ENCODE measurements around the gene KCNC4. TPM values are rescaled to one million over a fixed set of nuclear protein-coding genes. Genes with fewer than 3 reads are reported as not detected.

KCNC4 gene
- total and polyA plus RNA-seq, 2 experiments from 2014 or later = 8.9 to 12.1 TPM

- no peak overlapping the region for H3K4me2 ChIP-seq (ENCODE audit: unreplicated experiment)
- H3K36me3 ChIP-seq (ENCODE audit: low read depth) = no peaks in the 10 kb centered on the region
- 0 out of 2 replicates have a peak, but pooled peaks cover 1% of the 10 kb centered on the region for H3F3A ChIP-seq (ENCODE audit: insufficient read depth)
- no peaks in the 10 kb centered on the region for H3K9me2 ChIP-seq (ENCODE audit: insufficient read depth)
- WGBS, 2 experiments (ENCODE audit: low coverage in 1 of 2, low lambda C conversion rate in 2 of 2, missing lambda C conversion rate in 2 of 2) = 65 to 73% methylated on average over 7 of the region's 7 CpGs
- no peaks in the 10 kb centered on the region for H3K27me3 ChIP-seq (replicated peaks; ENCODE audit: insufficient read depth)
- H3K4me3 ChIP-seq = no peak overlapping the region
- in situ Hi-C loops (cut with MboI) = no loop called here
- no peaks in the 10 kb centered on the region for H3K4me1 ChIP-seq (ENCODE audit: insufficient read depth)
- no peaks in the 10 kb centered on the region for H3K79me2 ChIP-seq (ENCODE audit: insufficient read depth)
- no peaks in the 10 kb centered on the region for H4K20me1 ChIP-seq (ENCODE audit: insufficient read depth)
- DNase-seq = no peak
- no peak overlapping the region for H3K27ac ChIP-seq
- no peaks in the 10 kb centered on the region for H3K9me3 ChIP-seq (ENCODE audit: low read depth)
- TF ChIP-seq EZH2 (IDR thresholded peaks at IDR 0.05; ENCODE audit: insufficient read depth, poor library complexity, severe bottlenecking) (no peak), EZH2phosphoT487 (IDR thresholded peaks at IDR 0.05; ENCODE audit: insufficient read depth, low read depth) (no peak)
- no peak overlapping the region for H3K9ac ChIP-seq
- H2AFZ ChIP-seq = no peak overlapping the region
Measured at GRCh38 chr1:110163591-110163990, 46.5 kb upstream of the KCNC4 start.

- in situ Hi-C loops (cut with MboI) = no loop called here
Measured at GRCh38 chr1:110164725-110165350, 45.3 kb upstream of the KCNC4 start.

GRCh38 chr1:110165761-110166231, 44.3 kb upstream of the KCNC4 start:
- H3K9me3 ChIP-seq (ENCODE audit: low read depth) = no peaks in the 10 kb centered on the region
- H3K4me2 ChIP-seq (ENCODE audit: unreplicated experiment) = no peak overlapping the region
- H3K9me2 ChIP-seq (ENCODE audit: insufficient read depth) = no peaks in the 10 kb centered on the region
- no peaks in the 10 kb centered on the region for H3K79me2 ChIP-seq (ENCODE audit: insufficient read depth)
- H3K27ac ChIP-seq = no peak overlapping the region
- no peaks in the 10 kb centered on the region for H3K27me3 ChIP-seq (replicated peaks; ENCODE audit: insufficient read depth)
- H2AFZ ChIP-seq = no peak overlapping the region
- no peak overlapping the region for H3K4me3 ChIP-seq
- TF ChIP-seq EZH2phosphoT487 (IDR thresholded peaks at IDR 0.05; ENCODE audit: insufficient read depth, low read depth) (no peak), EZH2 (IDR thresholded peaks at IDR 0.05; ENCODE audit: insufficient read depth, poor library complexity, severe bottlenecking) (no peak)
- in situ Hi-C loops (cut with MboI) = no loop called here
- no peaks in the 10 kb centered on the region for H3K4me1 ChIP-seq (ENCODE audit: insufficient read depth)
- H3F3A ChIP-seq (ENCODE audit: insufficient read depth) = 0 out of 2 replicates have a peak, but pooled peaks cover 4% of the 10 kb centered on the region
- H3K9ac ChIP-seq = no peak overlapping the region
- no peak for DNase-seq
- no peaks in the 10 kb centered on the region for H3K36me3 ChIP-seq (ENCODE audit: low read depth)
- WGBS, 2 experiments (ENCODE audit: low coverage in 1 of 2, low lambda C conversion rate in 2 of 2, missing lambda C conversion rate in 2 of 2) = 63 to 66% methylated on average over 6 of the region's 6 CpGs
- H4K20me1 ChIP-seq (ENCODE audit: insufficient read depth) = no peaks in the 10 kb centered on the region

More at GRCh38 chr1:110164725-110165350, 45.3 kb upstream of the KCNC4 start:
- no peaks in the 10 kb centered on the region for H3K9me2 ChIP-seq (ENCODE audit: insufficient read depth)
- H3K4me1 ChIP-seq (ENCODE audit: insufficient read depth) = no peaks in the 10 kb centered on the region
- no peaks in the 10 kb centered on the region for H3K79me2 ChIP-seq (ENCODE audit: insufficient read depth)
- H3K9ac ChIP-seq = no peak overlapping the region
- no peak overlapping the region for H3K4me3 ChIP-seq
- TF ChIP-seq EZH2 (IDR thresholded peaks at IDR 0.05; ENCODE audit: insufficient read depth, poor library complexity, severe bottlenecking) (no peak), EZH2phosphoT487 (IDR thresholded peaks at IDR 0.05; ENCODE audit: insufficient read depth, low read depth) (no peak)
- no peak overlapping the region for H3K4me2 ChIP-seq (ENCODE audit: unreplicated experiment)
- H3K27ac ChIP-seq = no peak overlapping the region
- no peaks in the 10 kb centered on the region for H4K20me1 ChIP-seq (ENCODE audit: insufficient read depth)
- WGBS, 2 experiments (ENCODE audit: low coverage in 1 of 2, low lambda C conversion rate in 2 of 2, missing lambda C conversion rate in 2 of 2) = 57 to 64% methylated on average over 10 of the region's 10 CpGs
- DNase-seq = no peak
- 0 out of 2 replicates have a peak, but pooled peaks cover 4% of the 10 kb centered on the region for H3F3A ChIP-seq (ENCODE audit: insufficient read depth)
- no peak overlapping the region for H2AFZ ChIP-seq
- H3K36me3 ChIP-seq (ENCODE audit: low read depth) = no peaks in the 10 kb centered on the region
- H3K9me3 ChIP-seq (ENCODE audit: low read depth) = no peaks in the 10 kb centered on the region
- no peaks in the 10 kb centered on the region for H3K27me3 ChIP-seq (replicated peaks; ENCODE audit: insufficient read depth)

GRCh38 chr1:110166861-110167260, 43.3 kb upstream of the KCNC4 start:
- H3K9me2 ChIP-seq (ENCODE audit: insufficient read depth) = no peaks in the 10 kb centered on the region
- DNase-seq = no peak
- H3K36me3 ChIP-seq (ENCODE audit: low read depth) = no peaks in the 10 kb centered on the region
- TF ChIP-seq EZH2phosphoT487 (IDR thresholded peaks at IDR 0.05; ENCODE audit: insufficient read depth, low read depth) (no peak), EZH2 (IDR thresholded peaks at IDR 0.05; ENCODE audit: insufficient read depth, poor library complexity, severe bottlenecking) (no peak)
- H3K4me3 ChIP-seq = no peak overlapping the region
- H3K4me1 ChIP-seq (ENCODE audit: insufficient read depth) = no peaks in the 10 kb centered on the region
- H4K20me1 ChIP-seq (ENCODE audit: insufficient read depth) = no peaks in the 10 kb centered on the region
- H3K27me3 ChIP-seq (replicated peaks; ENCODE audit: insufficient read depth) = no peaks in the 10 kb centered on the region
- 82 to 84% methylated on average over 11 of the region's 11 CpGs for WGBS, 2 experiments (ENCODE audit: low coverage in 1 of 2, low lambda C conversion rate in 2 of 2, missing lambda C conversion rate in 2 of 2)
- no peak overlapping the region for H3K4me2 ChIP-seq (ENCODE audit: unreplicated experiment)
- H3K9me3 ChIP-seq (ENCODE audit: low read depth) = no peaks in the 10 kb centered on the region
- no peaks in the 10 kb centered on the region for H3K79me2 ChIP-seq (ENCODE audit: insufficient read depth)
- in situ Hi-C loops (cut with MboI) = no loop called here
- H3K27ac ChIP-seq = no peak overlapping the region
- no peak overlapping the region for H3K9ac ChIP-seq
- 0 out of 2 replicates have a peak, but pooled peaks cover 4% of the 10 kb centered on the region for H3F3A ChIP-seq (ENCODE audit: insufficient read depth)
- no peak overlapping the region for H2AFZ ChIP-seq
